K562 (cell line): ENCODE data around the gene ZNF563. TPM values are rescaled to one million over a fixed set of nuclear protein-coding genes. Genes with fewer than 3 reads are reported as not detected.

Experiments used
- BMI1 ChIP-seq: fragments of 150-350 bp; IDR thresholded peaks from 2 replicates; pipeline ENCODE4 v1.6.1; 2014; ENCODE audit warnings: low read length
- CCAR2 ChIP-seq: fragments of 200-400 bp; formaldehyde crosslinking; IDR thresholded peaks from 2 replicates; pipeline ENCODE4 v1.6.1; 2017; ENCODE audit warnings: mild to moderate bottlenecking, low read depth, low read length
- CTCFL ChIP-seq: IDR thresholded peaks from 2 replicates; pipeline ENCODE4 v1.6.1; 2011; ENCODE audit warnings: borderline replicate concordance, low read depth, mild to moderate bottlenecking, moderate library complexity, low read length; ENCODE audit not compliant: insufficient read depth, poor library complexity, severe bottlenecking
- FOXO4 ChIP-seq: fragments of 450-650 bp; formaldehyde crosslinking; IDR thresholded peaks from 2 replicates; pipeline ENCODE4 v1.4.0; 2020; ENCODE audit warnings: mild to moderate bottlenecking, moderate library complexity
- IFI16 ChIP-seq: fragments of 250-450 bp; sonication (Bioruptor Pico); IDR thresholded peaks from 2 replicates; pipeline ENCODE4 v2.1.2; 2022; ENCODE audit warnings: mild to moderate bottlenecking, inconsistent platforms
- MITF ChIP-seq: IDR thresholded peaks from 2 replicates; pipeline ENCODE4 v1.6.1; 2014; ENCODE audit warnings: antibody characterized with exemption
- NFE2 ChIP-seq: IDR thresholded peaks from 2 replicates; pipeline ENCODE4 v1.6.1; 2014; ENCODE audit warnings: antibody characterized with exemption, low read depth
- PTBP1 ChIP-seq: fragments of 200-400 bp; formaldehyde crosslinking; IDR thresholded peaks from 2 replicates; pipeline ENCODE4 v1.6.1; 2017; ENCODE audit warnings: low read depth, low read length
- PYGO2 ChIP-seq: fragments of 450-650 bp; IDR thresholded peaks from 2 replicates; pipeline ENCODE4 v1.6.1; 2016; ENCODE audit warnings: mild to moderate bottlenecking, missing genetic modification characterization, moderate library complexity, missing compliant biosample characterization
- RBM34 ChIP-seq: fragments of 200-400 bp; formaldehyde crosslinking; IDR thresholded peaks from 2 replicates; pipeline ENCODE4 v1.6.1; 2018; ENCODE audit warnings: low read length, borderline replicate concordance; ENCODE audit not compliant: insufficient read depth
- SMAD3 ChIP-seq: fragments of 450-650 bp; formaldehyde crosslinking; conservative IDR thresholded peaks from 2 replicates; pipeline ENCODE4 v1.4.0; 2020; ENCODE audit warnings: mild to moderate bottlenecking
- TAF1 ChIP-seq: IDR thresholded peaks from 2 replicates; pipeline ENCODE4 v1.6.1; 2011; ENCODE audit warnings: mild to moderate bottlenecking, low read length, moderate library complexity; ENCODE audit not compliant: insufficient read depth, control insufficient read depth, severe bottlenecking; ENCODE audit errors: extremely low read depth
- TAF7 ChIP-seq: fragments of 450-650 bp; IDR thresholded peaks from 2 replicates; pipeline ENCODE4 v1.6.1; 2016; ENCODE audit warnings: missing genetic modification characterization, missing compliant biosample characterization
- ZBTB8A ChIP-seq: fragments of 450-650 bp; IDR thresholded peaks from 2 replicates; pipeline ENCODE4 v1.6.1; 2018; ENCODE audit warnings: mild to moderate bottlenecking, moderate library complexity; ENCODE audit not compliant: partially characterized antibody
- ZNF12 ChIP-seq: sonication (generic); formaldehyde crosslinking; IDR thresholded peaks from 2 replicates; pipeline ENCODE4 v1.4.0; 2020; ENCODE audit warnings: mild to moderate bottlenecking, missing genetic modification reagents
- ZNF3 ChIP-seq: fragments of 250-450 bp; sonication (Bioruptor Pico); IDR thresholded peaks from 2 replicates; pipeline ENCODE4 v1.5.0; 2021; ENCODE audit warnings: mild to moderate bottlenecking, moderate library complexity
- ZNF589 ChIP-seq: fragments of 200-800 bp; sonication (Bioruptor generic); IDR thresholded peaks from 2 replicates; pipeline ENCODE4 v1.6.1; 2016; ENCODE audit warnings: low read depth, missing genetic modification characterization, missing compliant biosample characterization
- polyA plus RNA-seq, 8 experiments: library from polyadenylated mRNA; depleted of rRNA in 4 of 8; stranded (reverse) in 5 of 8; unstranded in 3 of 8; fragments of >200 nt; fragmentation: Nextera tagmentation in 2 of 8; fragmentation: Illumina TruSeq in 1 of 8; extraction: Ambion mirVana in 2 of 8; extraction: Trizol in 1 of 8; gene quantifications; 2 replicates each; pipeline versions ENCODE4 v1.2.1 to v1.2.3, GENCODE V29; 2011 to 2014; ENCODE audit warnings: inconsistent platforms in 1 of 8, missing spikeins in 1 of 8
- total RNA-seq, 7 experiments: library from RNA; depleted of rRNA in 6 of 7; stranded (reverse); fragments of >200 nt in 6 of 7; fragmentation: Illumina TruSeq in 2 of 7; extraction: Trizol in 2 of 7; gene quantifications; 2 replicates each; pipeline versions ENCODE4 v1.2.1 to v1.2.3, GENCODE V29; 2011 to 2021; ENCODE audit warnings: low replicate concordance in 1 of 7
- TF ChIP-seq, protein P1 (sequence below): fragments of 250-450 bp; sonication (Bioruptor Pico); IDR thresholded peaks from 2 replicates; pipeline ENCODE4 v1.9.0; 2021; ENCODE audit warnings: mild to moderate bottlenecking, inconsistent platforms
- TF ChIP-seq, protein P2 (sequence below): fragments of 450-650 bp; formaldehyde crosslinking; IDR thresholded peaks from 2 replicates; pipeline ENCODE4 v1.4.0; 2022; ENCODE audit warnings: mild to moderate bottlenecking, moderate library complexity

ZNF563 gene
- total and polyA plus RNA-seq, 9 of the 15 experiments (the other 6 are each of a cell fraction or from before 2014, with no cell fraction given), result 0.37 to 2.9 (median 0.74) TPM

- TF ChIP-seq FOXO4 (CRISPR knock-in tag), result no peak
- no peak for TF ChIP-seq ZNF3 (CRISPR knock-in tag)
- TF ChIP-seq TAF1, result peak; percentile 36
- TF ChIP-seq MITF, result no peak
- TF ChIP-seq, protein P1, sequence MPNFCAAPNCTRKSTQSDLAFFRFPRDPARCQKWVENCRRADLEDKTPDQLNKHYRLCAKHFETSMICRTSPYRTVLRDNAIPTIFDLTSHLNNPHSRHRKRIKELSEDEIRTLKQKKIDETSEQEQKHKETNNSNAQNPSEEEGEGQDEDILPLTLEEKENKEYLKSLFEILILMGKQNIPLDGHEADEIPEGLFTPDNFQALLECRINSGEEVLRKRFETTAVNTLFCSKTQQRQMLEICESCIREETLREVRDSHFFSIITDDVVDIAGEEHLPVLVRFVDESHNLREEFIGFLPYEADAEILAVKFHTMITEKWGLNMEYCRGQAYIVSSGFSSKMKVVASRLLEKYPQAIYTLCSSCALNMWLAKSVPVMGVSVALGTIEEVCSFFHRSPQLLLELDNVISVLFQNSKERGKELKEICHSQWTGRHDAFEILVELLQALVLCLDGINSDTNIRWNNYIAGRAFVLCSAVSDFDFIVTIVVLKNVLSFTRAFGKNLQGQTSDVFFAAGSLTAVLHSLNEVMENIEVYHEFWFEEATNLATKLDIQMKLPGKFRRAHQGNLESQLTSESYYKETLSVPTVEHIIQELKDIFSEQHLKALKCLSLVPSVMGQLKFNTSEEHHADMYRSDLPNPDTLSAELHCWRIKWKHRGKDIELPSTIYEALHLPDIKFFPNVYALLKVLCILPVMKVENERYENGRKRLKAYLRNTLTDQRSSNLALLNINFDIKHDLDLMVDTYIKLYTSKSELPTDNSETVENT (CRISPR knock-in tag), result 0 out of 2 replicates have a peak, but pooled peaks have one; percentile 23
- TF ChIP-seq SMAD3 (CRISPR knock-in tag), result no peak
- no peak for TF ChIP-seq CCAR2
- TF ChIP-seq ZNF589 (CRISPR knock-in tag), result no peak
- TF ChIP-seq CTCFL, result no peak
- TF ChIP-seq, protein P2, sequence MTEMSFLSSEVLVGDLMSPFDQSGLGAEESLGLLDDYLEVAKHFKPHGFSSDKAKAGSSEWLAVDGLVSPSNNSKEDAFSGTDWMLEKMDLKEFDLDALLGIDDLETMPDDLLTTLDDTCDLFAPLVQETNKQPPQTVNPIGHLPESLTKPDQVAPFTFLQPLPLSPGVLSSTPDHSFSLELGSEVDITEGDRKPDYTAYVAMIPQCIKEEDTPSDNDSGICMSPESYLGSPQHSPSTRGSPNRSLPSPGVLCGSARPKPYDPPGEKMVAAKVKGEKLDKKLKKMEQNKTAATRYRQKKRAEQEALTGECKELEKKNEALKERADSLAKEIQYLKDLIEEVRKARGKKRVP (CRISPR knock-in tag), result no peak
- TF ChIP-seq BMI1, result no peak
- TF ChIP-seq RBM34, result no peak
- no peak for TF ChIP-seq ZNF12 (CRISPR knock-in tag)
- no peak for TF ChIP-seq ZBTB8A
- no peak for TF ChIP-seq PYGO2 (tag)
- no peak for TF ChIP-seq NFE2
- no peak for TF ChIP-seq TAF7
- no peak for TF ChIP-seq PTBP1
- TF ChIP-seq IFI16, result no peak
These were observed 38.9 kb downstream of the ZNF563 start, which contains the start of gene ZNF44 (continued) for GRCh38 chr19:12294249-12295158.
